NOMO-1 treated with DMSO at 0.1 percent for 48 hours (cell line): ENCODE data around the gene PAFAH1B1.
A peak's percentile ranks its signal among the peaks of the same experiment; 100 is the strongest.
"Not testable (repeated sequence)": the region's sequence is repeated elsewhere in the genome, so short reads cannot be mapped to it uniquely, and the experiment has no call there.

Experiments
- DNase-seq: peaks from one replicate; lab custom pipeline; 2025; ENCODE audit not compliant: unreplicated experiment; lab: John Stamatoyannopoulos, UW

PAFAH1B1 gene

DNA sequence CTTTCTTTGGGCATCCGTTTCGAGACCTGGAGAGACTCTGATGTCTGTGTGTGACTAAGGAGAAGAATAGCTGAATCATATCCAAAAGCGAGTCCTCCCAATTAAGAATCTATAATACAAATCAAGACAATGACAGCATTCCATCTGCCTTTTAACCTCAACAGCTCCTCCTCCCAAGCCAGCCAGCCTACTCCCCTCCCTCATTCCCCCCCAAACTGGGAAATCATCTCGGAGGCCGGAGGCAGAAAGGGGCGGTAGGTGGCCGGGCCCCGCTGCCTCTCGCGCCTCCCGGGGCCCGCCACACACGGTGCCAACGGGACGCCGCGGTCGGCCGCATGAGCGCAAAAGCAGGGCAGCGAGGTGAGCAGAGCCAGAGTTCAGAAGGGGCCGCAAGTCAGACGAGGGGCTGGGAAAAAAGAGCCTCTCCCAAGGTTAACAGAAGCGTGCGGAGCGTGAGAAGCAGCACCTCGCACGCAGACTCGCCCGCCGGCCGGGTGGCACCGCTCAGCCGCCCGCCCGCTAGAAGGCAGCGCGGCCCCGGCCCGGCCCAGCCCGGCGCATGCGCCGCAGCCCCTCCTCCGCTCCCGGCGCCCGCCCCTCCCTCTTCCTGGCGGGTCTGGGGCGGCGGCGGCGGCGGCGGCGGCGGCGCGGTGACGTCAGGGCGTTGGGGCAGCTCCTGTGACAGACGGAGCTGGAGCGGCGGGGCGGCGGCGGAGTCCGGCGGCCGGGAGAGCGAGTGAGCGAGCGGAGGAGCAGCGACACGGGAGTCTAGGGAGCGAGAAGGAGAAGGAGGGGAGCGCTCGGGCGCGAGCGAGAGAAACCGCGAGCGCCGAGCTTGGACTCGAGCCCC is at the start of gene PAFAH1B1:
Gene PAFAH1B1 (plus strand): TSS at position 684 of the 850 bp plus-strand sequence. CDS start 44,635 bp downstream, outside the sequence.
- peak; percentile 88 for DNase-seq

DNA sequence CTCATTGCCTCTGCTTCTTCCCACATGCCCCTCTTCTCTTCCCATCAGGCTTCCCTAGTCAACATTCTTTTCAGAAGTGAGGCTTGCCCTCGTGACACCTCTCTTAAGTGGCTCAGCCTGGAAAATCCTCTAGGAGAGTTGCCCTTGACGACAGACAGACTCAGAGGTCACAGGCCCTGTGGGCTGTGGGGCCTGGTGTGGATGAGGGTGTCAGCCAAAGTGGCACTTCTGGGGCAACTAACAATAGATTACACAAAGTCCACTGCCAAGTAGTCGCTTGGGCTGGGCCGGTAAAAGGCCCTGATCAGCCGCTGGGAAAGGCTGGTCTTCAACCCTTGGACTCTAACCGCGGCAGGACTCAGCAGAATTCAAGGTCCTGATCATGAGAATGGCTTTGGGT is 48.1 kb upstream of the PAFAH1B1 start:
- no peak for DNase-seq

DNA sequence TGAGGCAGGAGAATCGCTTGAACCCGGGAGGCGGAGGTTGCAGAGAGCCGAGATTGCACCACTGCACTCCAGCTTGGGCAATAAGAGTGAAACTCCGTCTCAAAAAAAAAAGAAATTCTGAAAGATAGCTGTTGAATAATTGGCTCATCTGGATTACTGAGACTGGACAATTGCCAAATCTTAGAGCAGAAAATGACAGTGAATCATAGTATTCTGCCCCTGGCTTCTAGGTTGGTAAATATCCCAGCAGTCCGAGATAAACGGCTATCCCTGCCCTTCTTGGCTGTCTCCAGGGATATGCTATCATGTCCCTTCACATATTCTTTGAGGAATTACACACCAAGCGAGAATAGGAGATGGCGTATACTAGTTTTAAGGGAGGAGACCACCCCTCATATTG is 46.3 kb upstream of the PAFAH1B1 start:
- no peak for DNase-seq

DNA sequence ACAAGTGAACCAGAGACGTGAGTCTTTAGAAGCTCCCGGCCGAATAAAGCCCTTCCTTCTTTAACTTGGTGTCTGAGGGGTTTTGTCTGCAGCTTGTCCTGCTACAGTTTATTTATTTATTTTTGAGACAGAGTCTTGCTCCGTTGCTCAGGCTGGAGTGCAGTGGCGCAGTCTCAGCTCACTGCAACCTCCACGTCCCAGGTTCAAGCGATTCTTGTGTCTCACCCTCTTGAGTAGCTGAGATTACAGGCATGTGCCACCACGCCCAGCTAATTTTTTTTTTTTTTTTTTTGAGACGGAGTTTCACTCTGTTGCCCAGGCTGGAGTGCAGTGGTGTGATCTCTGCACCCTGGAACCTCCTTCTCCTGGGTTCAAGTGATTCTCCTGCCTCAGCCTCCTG is 45.4 kb upstream of the PAFAH1B1 start:
- not testable (repeated sequence) for DNase-seq

DNA sequence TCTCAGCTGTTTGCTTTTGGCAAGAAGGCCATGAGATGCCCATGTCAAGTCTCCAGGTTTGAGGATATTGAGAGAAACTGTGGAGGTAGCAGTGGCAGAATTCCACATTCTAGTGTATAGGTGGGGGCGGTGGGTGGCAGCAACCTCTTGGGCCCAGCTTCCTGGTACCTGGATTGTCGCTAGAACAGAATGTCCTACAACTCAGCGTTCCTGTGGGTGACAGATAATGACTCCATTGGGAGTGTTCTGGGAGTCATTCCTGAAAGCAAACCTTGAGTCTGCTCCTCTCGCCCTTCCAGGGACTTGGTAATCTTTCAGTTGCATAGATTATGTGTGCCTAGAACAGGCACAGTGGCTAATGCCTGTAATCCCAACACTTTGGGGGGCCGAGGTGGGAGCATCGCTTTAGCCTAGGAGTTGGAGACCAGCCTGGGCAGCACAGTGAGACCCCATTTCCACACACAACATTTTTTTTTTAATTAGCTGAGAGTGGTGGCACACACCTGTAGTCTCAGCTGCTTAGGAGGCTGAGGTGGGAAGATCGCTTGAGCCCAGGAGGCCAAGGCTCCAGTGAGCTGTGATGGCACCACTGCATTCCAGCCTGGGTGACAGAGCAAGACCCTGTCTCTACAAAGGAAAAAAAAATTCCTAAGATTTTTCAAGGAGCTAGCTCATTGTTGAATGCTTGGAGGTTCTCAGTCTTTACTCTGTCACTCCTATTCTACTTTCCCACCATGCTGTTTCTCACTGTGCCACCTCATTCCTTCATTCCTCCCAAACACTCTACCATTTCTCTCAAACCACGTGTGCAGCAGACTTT is 43.9 kb upstream of the PAFAH1B1 start:
- DNase-seq: no peak

DNA sequence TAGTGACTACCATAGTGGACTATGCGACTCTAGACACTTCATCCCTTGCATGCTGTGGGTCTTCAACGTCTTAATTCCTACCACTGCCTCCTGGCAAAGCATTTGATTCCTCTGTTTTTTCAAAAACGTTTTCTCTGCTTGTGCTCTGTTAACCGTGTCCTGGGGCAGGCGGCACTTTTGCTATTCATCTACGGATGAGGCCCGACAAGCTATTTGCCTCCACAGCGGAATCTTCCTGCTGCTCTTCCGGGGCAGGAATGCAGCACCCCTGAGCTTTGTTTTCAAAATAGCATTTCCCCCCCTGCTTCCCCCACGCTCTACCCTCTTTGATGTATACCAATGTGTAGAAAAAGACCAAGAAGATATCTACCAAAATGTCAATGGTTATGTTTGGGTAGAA is 42.0 kb upstream of the PAFAH1B1 start:
- DNase-seq: no peak

DNA sequence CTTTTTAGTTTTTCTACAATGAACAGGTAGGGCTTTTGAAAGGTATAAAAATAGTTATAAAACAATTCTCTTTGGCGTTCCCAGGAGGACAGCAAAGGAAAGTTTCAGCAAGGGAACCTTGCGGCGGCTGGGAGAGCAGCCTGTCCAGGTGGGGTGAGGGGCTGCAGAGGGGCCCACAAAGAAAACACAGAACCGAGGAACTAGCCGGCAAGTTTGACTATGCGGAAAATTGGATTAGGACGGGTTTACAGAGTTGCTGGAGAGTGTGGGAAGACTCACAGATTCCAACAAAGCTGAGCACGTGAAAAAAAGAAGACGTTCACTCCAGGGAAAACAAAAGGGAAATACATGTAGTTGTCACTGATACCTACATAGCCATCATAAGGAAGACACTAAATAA is 41.5 kb upstream of the PAFAH1B1 start:
- no peak for DNase-seq

DNA sequence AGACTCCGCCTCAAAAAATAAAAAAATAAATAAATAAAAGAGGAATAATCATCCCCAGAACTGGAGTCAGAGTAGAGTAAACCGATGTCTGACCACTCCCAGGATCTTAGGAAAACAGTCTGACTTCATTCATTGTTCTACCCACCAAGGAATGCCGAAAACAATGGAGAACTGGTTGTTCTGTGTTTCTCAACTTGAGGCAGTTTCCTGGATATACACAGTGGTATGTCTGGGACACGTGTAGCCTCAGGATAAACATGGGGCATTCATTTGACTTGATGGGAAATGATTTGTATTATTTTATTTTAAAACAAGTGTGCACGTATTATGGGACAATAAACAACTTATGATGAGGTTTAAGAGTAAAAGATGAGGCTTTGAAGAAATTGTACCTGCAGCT is 32.8 kb upstream of the PAFAH1B1 start:
- no peak for DNase-seq

DNA sequence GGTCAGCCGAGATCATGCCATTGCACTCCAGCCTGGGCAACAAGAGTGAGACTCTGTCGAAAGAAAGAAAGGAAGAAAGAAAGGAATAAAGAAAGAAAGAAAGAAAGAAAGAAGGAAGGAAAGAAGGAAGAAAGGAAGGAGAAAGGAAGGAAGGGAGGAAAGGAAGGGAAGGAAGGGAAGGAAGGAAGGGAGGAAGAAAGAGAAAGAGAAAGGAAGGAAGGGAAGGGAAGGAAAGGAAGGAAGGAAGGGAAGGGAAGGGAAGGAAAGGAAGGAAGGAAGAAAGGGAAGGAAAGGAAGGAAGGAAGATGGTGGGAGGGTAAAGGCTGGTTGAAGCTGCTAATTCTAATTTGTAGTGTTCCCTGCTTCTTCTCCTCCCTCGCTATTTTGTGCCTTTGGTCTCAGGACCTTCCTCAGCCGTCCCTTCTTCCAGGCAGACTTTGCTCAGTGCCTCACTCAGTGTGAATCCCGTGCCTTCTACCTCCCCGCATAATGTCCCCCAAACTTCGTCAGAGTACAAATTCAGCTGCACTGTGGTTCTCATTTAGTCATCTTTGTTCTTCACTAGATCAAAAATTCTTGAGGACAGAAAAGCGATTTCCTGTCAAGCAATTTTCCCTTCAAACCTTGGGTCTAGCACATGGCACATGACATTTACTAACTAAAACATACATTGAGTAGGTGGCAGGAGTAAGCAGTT is 31.1 kb upstream of the PAFAH1B1 start:
- DNase-seq: no peak

DNA sequence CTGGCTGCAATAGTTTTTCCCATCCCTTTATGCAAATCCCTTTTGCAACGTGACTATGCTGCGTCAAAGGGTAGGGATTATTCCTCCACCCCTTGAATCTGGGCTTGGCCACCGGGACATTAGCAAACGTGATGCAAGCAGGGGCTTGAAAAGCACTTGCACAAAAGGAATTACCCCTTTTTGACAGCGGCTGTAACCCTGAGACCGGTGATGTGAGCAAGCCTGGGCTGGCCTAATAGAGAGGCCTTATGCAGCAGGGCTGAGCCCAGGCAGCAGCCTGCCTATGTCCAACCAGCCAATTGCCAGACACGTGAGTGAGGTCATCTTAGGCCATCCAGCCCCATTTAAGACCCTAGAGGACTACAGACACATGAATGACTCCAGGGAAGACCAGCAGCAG is 30.4 kb upstream of the PAFAH1B1 start:
- DNase-seq: no peak

DNA sequence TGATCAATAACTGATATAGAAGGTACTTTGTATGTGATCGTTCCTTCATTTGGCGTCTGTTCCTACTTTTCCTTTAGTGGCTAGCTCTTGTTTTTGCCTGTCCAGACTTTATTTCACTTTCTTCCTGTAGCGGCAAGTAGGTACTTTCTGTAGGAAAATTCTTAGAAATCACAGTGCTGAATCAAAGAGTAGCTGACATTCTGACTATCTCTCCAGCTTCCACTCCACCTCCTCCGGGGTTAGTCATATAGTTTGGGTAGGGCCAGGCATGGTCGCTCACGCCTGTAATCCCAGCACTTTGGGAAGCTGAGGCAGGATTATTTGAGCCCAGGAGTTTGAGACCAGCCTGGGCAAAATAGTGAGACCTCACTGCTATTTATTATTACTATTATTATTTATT is 29.9 kb upstream of the PAFAH1B1 start:
- no peak for DNase-seq

DNA sequence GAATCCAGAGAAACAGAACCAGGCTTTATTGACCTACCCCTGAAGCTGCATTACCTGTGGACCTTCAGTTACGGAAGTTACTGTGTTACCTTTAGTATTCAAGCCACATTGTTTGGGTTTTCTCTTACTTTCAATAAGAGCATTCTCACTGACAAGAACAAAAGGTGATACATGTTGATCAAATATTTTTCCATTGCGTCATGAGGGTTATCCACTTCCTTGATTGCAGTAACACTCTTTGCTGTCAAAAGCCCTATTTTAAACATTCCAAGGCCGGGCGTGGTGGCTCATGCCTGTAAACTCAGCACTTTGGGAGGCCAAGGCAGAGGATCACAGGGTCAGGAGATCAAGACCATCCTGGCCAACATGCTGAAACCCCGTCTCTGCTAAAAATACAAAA is 28.6 kb upstream of the PAFAH1B1 start:
- DNase-seq: no peak

DNA sequence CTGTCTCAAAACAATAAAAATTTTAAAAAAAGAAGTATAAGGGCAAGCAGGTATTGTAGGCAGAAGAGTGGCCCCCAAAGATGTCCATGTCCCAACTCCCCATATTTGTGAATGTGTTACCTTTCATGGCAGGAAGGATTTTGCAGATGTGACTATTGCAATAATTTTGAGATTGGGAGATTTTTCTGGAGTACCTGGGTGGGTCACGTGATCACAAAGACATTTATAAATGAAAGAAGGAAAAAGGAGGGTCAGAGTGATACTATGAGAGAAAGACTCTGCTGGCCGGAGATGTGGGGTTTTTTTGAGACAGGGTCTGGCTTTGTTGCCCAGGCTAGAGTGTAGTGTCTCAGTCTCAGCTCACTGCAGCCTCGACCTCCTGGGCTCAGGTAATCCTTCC is 27.4 kb upstream of the PAFAH1B1 start:
- no peak for DNase-seq

DNA sequence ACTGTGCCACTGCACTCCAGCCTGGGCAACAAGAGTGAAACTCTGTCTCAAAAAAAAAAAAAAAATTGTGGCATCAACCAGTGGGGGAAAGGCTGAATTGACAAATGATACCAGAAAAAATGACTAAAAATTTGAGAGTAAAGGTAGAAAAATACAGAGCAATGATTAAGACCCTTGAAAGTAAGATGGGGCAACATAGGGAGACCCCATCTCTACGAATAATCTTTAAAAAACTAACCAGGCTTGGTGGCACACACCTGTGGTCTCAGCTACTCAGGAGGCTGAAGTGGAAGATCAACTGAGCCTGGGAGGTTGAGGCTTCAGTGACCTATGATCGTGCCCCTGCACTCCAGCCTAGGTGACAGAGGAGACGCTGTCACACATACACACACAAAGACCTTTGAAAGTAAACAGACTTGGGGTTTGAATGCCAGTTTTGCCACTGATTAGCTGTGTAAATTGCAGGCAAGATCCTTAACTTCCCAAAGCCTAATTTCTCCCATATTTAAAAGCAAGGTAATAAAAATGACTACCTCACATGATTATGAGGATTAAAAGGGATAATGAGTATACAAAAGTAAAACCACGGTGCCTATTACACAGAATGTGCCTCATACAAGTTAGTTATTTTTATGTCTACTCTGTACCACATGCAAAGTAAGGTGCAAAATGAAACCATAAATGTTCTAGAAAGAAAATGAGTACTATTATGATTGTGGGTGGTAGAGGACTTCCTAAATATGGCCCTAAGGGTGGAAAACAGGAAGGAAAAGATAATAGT is 21.7 kb upstream of the PAFAH1B1 start:
- DNase-seq: peak; percentile 17

DNA sequence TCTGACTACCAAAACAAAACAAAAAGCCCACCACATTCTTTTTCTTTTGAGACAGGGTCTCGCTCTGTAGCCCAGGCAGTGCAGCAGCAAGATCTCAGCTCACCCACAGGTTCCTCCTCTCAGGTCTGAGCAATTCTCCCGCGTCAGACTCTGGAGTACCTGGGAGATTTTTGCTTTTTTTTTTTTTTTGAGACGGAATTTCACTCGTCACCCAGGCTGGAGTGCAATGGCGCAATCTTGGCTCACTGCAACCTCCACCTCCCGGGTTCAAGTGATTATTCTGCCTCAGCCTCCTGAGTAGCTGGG is 21.2 kb upstream of the PAFAH1B1 start:
- not testable (repeated sequence) for DNase-seq

DNA sequence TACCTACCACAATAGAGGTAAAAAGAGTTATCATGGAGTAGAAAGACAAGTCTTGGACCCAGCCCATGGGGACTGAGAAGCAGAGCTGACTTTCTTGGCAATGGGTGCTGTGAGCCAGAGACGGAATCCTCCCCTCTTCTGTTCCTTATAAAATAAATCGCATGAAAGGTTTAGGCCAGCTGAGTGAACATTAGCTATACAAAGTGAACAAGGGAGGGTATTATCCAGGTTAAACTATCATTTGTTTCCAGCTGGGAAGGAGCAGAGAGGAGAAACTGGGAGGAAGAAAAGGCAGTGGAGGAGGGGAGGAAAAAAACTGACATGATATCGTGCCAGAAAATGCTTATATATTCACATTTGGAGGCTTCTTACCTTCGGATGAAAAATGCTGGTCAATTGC is 13.3 kb upstream of the PAFAH1B1 start:
- DNase-seq: no peak

DNA sequence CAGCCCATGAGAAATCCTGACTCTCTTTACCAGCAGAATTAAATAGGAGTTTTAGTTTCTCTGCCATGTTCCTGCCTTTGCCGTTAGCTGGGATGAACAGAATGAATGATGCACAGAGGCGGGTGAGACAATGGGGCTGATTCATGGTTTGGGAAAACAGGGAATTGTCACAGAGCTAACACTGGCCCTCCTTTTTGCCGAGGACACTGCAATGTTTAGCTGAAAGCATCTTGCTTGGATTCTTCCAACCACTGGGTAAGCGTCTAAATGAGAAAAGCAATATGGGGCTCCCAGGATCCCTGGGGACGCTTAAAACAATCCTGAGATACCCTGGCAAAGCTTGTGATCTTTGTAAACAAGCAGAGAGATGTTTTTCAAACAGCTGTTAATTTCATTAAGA is 12.8 kb upstream of the PAFAH1B1 start:
- DNase-seq: no peak

DNA sequence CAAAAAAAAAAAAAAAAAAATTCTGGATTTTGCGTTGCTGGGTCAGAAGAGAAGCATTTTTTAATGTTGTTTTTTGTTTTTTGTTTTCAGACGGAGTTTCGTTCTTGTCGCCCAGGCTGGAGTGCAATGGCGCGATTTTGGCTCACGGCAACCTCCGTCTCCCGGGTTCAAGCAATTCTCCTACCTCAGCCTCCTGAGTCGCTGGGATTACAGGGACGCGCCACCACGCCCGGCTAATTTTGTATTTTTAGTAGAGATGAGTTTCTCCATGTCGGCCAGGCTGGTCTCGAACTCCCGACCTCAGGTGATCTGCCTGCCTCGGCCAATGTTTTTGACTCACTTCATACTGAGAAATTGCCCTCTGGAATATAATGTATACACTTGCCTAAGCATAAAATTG is 11.0 kb upstream of the PAFAH1B1 start:
- DNase-seq: no peak

DNA sequence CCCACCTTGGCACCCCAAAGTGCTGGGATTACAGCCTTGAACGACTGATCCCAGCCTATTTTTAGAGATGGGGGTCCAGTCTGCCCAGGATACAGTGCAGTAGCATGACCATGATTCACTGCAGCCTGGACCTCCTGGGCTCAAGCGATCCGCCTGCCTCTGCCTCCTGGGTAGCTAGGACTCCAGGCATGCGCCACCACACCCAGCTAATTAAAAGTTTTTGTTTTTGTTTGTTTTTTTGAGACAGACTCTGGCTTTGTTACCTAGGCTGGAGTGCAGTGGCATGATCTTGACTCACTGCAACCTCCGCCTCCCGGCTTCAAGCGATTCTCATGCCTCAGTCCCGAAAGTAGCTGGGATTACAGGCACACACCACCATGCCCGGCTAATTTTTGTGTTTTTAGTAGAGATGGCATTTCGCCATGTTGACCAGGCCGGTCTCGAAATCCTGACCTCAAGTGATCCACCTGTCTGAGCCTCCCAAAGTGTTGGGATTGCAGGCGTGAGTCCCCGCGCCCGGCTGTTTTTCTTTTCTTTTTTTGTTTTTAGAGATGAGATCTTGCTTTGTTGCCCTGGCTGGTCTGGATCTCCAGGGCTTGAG is 2.3 kb upstream of the PAFAH1B1 start:
- no peak for DNase-seq

DNA sequence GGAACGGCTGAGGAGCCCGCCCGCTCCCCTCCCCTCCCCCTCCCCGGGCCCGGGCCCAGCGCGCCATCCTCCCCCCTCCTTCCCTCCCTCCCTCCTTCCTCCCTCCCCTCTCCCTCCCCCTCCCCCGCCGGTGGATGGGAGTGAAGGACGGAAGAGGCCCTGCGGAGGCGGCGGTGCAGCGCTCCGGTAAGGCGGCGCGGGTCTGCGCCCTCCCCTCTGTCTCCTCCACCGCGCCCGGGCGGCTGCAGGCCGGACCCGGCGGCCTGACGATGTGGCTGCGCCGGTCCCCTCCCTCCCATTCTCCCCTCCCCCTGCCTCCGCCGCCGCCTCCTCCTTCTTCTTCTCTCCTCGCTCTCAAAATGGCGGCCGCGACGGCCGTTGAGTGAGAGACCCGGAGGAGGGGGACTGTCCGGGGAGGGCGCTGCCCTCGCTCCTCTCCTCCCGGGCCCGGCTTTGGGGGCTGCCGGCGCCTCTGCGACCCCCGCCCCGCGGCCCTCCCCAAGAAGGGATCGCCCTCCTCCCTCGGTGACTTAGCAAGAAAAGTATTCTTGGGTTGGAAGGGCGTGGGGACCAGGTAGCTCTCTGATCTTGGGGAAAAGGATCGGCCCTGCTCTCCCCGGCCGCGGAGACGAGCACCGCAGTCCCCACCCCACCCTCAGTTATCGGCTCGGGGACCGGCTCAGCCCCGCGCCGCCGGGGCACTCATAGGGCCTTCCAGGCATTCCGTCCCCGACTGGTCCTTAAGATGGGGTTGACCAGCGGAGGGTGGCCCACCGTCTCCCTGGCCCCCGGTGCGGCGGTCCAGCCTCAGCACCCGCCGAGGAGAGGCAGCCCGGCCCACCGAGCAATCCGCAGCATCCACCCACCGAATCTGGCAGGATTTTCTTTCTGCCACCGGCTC is 617 bp downstream of the PAFAH1B1 start:
- peak; percentile 68 for DNase-seq
